GM18499 (cell line): Measurements from ENCODE around the gene TTC39A.

Experiments
- ATAC-seq: cut with Tn5 transposase; IDR thresholded peaks from one replicate; pipeline ENCODE4 v1.9.1; 2021; ENCODE audit warnings: moderate number of reproducible peaks; ENCODE audit not compliant: insufficient read depth, unreplicated experiment

The TTC39A gene

DNA sequence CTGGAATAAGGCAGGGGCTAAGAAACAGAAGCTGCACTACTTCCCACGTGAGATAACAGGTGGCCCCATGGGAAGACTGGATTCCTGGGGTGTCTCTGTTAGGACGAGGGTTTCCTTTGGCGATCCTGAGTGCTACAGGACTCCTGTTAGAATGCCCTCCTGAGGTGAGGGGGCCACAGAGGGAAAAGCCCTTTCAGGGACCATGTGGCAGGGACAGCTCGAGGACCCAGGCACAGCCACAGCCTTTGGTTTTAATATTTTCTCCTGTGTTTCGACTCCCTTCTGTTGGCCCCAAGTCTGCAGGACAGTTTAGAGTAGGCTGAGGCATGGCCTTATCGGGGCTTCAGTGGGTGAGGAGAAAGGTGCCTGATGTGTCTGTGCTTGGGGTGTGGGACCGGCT, 12.6 kb downstream of the TTC39A start:
- no peak for ATAC-seq

DNA sequence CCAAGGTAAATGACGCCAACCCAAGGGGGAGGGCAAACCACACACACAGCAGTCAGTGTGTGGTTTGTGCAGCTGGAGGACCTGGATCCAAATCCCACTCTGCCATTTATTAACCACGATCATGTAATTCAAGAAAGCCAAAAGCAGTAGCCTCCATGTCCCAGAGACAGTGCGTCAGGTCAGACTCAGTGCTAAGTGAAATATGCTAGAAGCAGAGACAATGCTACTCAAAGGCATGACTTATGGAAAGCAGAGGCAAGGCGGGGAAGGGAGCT, 13.6 kb downstream of the TTC39A start:
- no peak for ATAC-seq

DNA sequence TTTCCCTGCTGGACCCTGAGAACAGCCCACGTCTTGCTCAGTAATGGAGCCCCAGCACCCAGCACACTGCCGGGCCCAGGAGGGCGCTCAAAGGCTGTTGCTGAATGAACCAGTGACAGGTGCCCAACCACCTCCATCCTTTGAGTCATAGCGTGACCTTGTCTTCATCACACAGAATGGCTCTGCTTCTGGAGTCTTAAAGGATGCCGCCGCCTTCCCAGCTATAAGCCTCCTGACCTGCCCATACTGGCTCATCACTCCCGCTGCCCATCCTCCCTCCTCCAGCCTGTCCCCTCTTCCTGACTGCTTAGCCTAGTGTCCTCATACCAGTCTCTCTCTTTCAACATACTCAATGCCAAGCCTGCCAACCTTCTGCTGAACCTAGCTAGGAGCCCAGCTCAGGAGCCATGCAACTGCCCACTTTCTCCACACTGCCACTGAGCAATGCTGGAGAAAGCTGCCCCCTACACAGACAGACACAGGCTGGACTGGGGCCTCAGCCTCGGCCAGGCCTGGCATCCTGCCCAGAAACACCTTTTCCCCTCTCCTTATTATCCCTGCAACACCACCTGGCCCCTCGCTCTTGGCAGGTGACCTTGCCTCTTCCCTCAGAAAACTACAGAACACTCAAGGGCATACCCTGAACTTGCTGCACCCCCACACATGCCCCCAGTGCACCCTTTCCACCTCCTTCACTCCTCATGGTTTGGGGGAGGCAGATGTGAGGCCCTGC, 14.1 kb downstream of the TTC39A start:
- ATAC-seq: no peak

DNA sequence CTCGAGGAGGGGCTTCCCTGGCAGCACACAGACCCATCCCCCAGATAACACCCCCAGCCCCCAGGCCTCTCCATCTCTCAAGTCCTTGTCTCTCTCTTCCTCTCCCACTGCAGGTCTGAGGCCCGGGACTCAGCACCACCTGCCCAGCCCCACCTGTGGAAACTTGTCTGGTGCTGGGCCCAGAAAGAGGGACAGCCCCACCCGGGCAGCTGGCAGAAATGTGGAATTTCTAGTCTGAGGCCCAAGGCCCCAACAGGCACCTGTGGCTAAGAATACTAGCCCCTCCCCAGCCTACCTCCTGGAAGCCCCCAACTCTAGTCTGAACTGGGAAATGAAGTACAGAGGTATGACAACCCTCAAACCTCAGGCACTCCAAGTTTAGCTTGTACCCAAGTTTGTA, 15.4 kb downstream of the TTC39A start:
- no peak for ATAC-seq

DNA sequence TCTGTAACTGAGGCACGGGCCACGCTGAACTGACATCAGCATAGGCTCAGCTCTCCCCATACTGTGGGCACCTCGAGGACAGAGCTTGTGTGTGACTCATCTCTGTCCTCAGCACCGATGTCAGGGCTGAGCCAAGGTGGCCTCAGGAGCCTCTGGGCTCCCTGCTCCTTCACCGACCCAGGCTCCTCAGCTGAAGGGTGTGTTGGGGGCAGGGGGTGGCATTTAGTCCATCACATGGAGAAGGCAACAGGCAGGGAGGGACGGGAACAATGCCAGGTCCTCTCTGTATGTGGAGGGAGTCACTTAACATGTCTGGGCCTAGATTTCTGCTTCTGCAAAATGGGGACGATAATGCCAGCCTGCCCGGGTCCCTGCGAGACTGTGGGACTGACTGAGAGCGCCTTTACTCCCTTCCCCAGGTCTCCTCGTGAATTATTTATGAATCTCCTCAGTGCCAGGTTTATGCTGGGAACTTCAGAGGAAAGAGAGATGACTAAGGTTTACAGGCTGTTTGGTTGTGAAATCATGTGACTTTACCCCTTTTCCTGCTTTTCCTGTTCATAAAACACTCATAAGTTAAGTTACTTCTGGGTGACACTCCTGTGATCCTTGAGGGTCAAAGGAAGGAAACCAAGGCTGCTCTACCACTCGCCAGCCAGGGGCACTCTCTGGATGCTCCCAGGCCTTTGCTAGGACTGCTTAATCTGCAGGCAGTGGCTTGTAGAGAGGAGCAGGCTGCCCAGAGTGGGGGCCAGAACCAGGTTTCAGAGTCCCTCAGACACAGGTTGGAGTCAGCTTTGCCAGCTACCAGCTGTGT, 16.2 kb downstream of the TTC39A start:
- no peak for ATAC-seq

DNA sequence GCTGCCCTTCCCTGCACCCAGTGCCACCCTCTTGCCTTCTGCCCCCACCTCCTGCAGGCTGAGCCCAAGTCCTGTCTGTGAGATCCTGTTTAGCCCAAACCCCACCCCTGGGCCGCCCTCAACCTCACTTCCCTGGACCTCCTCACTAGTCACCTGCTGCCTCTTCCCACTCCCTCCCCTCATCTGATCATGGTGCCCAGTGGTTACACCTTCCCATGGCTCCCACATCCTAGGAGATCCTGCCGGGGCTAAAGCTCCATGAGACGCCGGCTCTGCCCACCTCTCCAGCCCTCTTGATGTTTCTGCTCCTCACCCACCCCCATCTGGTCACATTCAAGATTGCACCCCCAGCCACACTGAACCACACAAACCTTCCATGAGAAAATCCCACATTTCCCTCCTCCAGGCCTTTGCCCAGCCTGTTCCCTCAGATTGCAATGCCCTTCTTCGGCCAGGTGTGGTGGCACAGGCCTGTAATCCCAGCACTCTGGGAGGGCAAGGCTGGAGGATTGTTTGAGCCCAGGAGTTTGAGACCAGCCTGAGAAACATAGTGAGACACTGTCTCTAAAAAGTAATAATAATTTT, 17.0 kb downstream of the TTC39A start:
- ATAC-seq: no peak

DNA sequence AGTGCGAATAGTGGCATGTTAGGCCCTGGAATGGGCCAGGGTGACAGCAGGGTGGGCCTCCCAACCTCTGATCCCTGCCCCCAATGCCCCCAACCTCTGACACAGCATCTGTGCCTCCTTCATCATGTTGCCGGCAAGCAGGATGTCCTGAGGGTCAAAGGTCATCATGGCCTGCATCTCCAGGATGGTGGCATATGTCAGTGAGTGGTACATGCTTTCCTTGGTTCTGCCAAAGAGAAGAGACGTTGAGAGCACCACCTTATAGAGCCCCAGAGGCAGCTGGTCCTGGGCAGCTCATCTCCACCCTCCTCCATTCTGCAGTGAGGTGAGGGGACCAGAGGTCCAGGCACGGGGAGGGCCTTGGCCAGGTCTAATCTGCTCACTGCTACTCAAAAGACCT, 17.6 kb downstream of the TTC39A start:
- ATAC-seq: no peak

DNA sequence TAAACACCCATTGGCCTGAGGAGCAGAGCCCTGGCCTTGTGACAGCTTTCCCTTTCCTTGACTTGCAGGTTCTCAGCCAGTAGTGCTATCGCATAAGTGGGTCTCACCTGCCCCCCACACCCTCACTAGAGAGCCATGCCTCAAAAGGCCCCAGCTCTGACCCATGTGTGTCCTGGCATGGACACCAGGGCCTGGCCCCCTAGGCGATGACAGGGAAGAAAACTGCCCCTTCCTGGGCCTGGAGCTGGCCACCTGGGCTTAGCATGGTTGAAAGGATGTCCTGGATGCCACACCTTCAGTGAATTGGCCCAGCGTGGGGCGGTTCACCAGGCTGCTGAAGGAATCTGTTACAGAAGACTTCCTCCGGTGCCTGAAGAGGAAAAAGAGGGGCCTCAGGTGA, 18.5 kb downstream of the TTC39A start:
- no peak for ATAC-seq

DNA sequence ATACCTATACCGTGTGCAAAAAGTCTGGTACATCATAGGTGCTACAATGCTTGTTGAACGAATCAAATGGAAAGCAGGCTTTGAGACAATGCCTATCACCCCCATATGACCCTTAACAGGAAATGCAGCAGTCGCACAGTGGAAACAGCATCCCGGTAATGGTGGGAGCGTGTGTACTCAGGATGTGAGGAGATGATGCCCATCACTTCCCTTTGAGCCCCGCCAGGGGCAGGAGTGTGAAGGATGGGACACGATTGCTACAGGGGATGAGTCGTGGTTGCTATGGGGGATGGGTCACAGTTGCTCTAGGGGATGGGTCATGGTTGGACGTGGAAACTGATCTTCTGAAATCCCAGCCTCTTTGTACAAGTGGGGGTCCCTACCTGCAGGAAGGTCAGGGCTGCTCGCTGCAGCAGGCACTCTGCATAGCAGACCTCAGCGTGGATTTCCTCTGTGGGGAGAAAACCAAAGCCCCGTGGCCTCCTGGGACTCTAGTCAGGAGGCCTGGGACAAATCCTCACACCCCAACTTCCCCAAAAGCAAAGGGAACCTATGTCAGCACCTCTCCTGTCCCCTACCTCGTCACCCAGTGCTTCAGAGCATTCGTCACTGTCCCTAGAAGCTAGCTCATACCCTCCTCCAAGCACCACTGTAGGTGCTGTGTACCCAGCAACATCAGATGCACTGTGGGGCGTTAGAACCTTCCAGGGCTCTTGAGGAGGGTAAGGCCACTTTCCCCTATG, 19.3 kb downstream of the TTC39A start:
- ATAC-seq: no peak

DNA sequence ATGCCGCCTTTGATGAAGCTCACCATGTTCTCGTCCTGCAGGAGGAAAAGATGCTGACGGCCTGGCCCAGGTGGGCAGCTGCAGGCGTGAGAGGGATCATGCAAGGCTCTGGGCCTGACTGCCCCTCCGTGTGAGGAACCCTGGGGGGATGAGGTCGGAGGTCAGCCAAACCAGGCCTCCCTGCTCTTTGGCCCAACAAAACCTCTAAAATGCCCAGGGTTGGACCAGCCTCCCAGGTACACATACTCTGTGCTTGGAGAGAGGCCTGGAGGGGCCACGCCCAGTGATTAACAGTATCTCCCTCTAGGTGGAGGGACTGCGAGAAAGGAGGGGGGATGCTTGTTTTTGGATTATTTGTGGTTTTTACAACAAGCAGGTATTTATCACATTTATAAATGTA, 21.1 kb downstream of the TTC39A start:
- ATAC-seq: no peak

DNA sequence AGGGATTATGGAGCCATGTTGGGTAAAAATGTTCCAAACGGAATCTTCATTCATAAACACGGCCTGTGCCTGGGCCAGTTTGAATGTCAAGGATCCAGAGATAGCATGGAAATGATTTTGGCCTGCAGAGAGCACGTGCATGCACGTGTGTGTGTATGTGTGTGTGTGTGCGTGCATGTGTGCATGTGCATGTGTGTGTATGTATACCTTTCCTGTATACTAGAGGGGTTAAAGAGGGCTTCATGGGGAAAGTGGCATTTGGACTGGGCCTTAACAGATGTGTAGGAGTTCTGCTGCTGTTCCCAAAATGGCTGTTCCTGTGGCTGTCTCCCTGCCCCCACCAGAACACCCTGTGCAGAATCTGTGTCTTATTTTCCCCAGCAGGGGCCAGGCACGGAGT, 21.7 kb downstream of the TTC39A start:
- ATAC-seq: no peak

DNA sequence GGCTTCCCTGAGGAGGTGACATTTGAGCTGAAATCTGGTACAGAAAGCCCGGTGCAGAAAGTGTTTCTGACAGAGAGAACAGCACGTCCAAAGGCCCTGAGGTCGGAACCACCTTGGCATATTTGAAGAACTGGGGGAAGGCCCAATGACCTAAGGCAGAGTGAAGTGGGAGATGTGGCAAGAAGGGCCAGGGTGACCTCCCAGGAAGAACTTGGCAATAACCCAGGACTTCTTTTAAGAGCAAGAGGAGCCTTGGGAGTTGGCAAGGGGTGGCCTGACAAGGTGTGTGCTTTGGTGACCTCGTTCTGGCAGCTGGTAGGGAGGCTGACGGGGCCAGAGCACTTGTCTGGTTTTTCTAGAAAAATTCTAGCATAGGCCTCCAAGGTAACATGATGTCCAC, 23.4 kb downstream of the TTC39A start:
- ATAC-seq: no peak

DNA sequence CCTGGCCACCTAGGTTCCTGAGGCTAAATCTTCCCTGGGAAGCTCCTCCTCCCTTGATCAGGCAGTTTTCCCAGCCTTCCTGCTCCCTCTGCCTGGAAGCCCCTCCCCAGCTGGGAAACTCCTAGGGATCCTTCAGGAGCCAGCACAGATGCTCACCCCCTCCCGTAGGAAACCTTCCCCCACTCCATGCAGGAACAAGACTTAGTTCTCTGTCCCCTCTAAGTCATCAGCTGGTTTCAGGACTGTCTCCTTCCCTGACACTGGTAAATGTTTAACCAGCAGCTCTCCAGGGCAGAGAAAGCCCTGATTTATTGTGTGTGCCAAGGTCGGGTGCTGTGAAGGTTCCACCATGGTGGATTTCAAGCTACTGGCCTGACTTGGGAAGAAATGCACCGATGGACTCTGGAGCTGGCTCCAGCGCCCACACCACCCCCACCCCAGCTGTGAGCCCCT, 25.0 kb downstream of the TTC39A start:
- no peak for ATAC-seq

DNA sequence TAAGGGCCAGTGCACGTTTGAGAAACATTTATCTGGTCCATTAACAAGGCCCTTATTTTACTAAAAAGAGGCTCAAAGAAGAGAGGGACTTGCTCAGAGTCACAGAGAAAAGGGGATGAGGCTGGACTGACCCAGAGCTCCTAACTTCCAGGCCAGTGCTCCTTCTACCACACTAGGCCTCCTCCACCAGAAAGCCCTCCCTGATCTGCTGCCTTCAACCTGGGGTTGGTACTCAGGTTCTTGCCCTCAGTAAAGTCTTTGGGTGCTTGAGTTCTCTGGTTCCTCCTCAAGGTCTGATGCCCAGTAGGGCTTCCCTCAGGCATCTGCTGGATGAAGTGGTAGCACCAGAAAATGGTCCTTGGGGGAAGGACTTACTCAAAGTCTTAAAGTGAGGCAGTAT, 26.0 kb downstream of the TTC39A start:
- ATAC-seq: no peak

DNA sequence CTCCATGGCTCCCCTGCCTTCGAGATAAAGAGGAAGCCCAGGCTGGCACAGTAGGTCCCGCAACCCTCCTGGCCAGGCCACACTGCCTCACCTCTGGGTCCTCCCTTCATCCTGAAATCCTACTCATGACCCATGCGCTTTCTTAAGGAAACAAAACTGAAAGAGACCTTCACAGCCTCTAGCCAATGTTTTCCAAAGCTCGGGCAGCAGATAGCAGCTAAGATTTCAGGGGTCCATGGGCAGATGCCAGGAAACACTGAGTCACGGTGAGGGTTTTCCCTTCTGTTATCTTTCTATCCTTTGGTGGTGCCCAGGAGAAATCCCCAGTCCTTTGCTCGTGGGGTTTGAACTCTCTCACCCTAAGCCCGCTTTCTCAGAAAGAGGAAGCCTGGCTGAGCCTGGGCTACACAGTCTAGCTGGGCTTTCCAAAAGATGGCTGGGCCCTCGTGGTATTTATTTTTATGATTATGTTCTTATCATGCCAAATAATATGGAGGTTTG, 26.6 kb downstream of the TTC39A start:
- no peak for ATAC-seq

DNA sequence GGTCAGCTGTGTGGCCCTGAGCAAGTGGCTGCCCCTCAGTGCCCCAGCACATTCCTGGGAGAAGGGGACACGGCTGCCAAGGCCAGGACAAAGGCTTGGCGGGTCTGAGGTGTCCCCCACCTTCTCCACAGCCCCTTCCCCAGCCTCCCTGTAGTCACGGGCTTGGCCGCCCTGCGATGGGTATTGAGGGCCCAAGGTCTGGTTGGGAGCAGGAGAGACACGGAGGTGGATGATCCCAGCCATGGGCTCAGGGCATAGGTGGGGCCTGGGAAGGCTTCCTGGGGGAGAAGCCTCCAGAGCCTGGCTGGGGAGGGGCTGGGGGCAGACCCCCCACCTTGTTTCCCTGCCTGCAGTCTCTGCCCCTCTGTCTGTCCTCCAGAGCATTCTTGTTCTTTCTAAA, 27.0 kb downstream of the TTC39A start:
- no peak for ATAC-seq

DNA sequence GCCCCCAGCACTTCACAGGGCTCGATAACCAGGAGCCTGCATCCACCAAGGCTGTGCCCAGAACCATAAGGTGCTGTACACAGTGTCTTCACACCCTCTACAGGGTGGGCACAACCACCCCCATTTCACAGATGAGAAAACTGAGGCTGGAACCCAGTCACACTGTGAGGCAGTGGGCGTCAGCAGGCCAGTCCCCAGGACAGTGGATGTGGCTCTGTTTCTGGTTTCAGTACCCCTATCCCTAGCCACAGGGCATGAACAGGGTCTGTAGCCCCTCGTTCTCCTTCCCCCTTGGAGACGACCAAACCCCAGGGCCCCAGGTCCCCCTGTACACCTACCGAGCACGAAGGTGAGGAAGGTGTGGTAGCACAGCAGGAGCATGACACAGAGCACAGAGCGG, 27.6 kb downstream of the TTC39A start:
- ATAC-seq: no peak

DNA sequence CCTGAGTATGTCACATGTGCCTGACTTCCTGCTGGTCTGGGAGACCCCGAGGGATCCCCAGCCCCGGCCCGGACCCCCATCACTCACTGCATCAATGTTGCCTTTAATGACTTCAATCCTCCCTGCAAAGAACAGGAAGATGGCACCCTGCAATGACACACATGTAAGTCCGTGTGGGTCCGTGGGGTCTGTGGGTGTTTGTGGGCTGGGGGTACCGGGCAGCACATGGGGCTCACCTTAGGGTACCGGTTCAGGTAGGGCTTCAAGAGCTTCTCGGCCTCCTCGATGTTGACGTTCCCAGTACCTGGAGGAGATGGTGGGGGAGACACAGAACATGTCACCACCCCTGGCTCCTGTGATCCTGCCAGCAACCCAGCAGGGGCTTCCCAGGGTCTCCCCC, 28.1 kb downstream of the TTC39A start:
- no peak for ATAC-seq

DNA sequence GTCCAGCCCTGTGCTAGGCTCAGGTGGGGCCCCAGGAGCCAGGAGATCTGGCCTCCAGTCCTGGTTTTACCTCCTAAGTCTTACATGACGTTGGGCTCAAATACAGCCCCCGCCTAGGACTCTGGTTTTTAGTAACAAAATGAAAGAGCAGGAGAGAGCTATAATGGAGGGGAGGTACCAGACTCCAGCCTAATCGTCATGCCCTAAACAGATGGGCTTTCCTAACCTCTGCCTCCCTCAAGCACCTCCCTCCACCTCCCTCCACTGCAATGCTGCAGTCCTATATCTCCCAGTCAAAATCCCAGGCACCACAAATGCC, 28.6 kb downstream of the TTC39A start:
- ATAC-seq: no peak

DNA sequence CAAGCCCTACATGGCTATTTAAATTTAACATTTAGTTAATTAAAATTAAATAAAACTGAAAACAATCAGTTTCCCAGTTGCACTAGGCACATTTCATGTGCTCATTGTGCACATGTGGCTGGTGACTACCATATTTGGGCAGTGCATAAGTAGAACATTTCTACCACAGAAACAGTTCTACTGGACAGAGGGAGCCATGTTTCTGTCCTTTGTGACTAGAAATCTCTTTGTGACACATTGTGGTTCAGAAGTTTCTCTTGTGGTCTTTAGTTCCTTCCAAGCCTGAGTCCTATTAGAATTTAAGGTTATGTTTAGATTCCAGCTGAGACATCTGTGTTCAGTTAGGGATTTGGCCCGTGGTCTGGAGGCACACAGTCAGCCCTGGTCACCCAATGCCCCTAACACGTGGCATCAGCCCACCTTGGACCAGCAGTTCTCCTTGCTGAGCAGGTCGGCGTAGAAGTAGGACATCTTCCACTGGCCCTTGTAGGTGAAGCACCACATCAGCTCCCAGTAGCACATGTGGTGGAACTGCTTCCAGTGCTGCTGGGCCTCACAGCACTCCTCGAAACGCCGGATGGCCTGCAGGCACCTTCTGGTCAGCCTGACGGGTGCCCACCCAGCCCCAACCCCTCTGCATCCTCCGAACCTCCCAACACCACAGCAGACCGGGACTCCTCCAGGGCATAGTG, 29.1 kb downstream of the TTC39A start:
- ATAC-seq: no peak
